Measurements from ENCODE around the gene PCDHGB3.

DNA sequence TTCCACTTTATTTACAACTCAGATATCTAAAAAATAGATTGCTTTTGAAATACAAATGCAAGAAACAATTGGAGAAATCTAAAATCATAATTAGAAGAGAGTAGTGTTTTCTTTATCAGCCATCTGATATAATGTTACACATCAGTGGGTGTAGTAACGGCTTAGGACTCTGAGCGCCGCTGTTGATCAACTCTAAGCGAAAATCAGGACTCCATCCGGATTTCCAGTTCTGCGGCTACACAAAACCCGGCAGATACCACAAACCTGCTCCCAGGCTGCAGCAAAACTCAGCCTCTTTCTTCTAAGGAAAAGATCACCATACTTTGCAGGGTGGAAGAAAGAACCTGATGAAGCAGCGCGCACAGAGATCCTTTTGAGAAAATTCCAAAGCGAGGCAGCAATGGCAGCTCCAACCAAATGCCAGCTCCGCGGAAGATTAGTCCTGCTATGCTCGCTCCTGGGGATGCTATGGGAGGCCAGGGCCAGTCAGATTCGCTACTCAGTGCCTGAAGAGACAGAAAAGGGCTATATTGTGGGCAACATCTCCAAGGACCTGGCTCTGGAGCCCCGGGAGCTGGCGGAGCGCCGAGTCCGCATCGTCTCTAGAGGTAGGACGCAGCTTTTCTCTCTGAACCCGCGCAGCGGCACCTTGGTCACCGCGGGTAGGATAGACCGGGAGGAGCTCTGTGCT, 32.7 kb downstream of the PCDHGB3 start, which contains the start of gene PCDHGA9:
- TF ChIP-seq MAX (CRISPR knock-in tag; IDR thresholded peaks at IDR 0.05) (no peak), ZNF138 (CRISPR knock-in tag; conservative IDR thresholded peaks at IDR 0.05) (no peak), CTCF (IDR thresholded peaks at IDR 0.05) (no peak), NFYB (CRISPR knock-in tag; conservative IDR thresholded peaks at IDR 0.05; ENCODE audit: low read depth) (no peak), SMAD4 (CRISPR knock-in tag; IDR thresholded peaks at IDR 0.05) (no peak), ATF3 (CRISPR knock-in tag; conservative IDR thresholded peaks at IDR 0.05) (no peak), EMX1 (CRISPR knock-in tag; IDR thresholded peaks at IDR 0.05) (no peak), SP1 (CRISPR knock-in tag; conservative IDR thresholded peaks at IDR 0.05) (no peak), FOXP1 (CRISPR knock-in tag; IDR thresholded peaks at IDR 0.05; ENCODE audit: borderline replicate concordance) (no peak), KAT7 (CRISPR knock-in tag; IDR thresholded peaks at IDR 0.05; ENCODE audit: borderline replicate concordance) (no peak), CREB1 (CRISPR knock-in tag; IDR thresholded peaks at IDR 0.05) (no peak)
- TF ChIP-seq, protein P1, sequence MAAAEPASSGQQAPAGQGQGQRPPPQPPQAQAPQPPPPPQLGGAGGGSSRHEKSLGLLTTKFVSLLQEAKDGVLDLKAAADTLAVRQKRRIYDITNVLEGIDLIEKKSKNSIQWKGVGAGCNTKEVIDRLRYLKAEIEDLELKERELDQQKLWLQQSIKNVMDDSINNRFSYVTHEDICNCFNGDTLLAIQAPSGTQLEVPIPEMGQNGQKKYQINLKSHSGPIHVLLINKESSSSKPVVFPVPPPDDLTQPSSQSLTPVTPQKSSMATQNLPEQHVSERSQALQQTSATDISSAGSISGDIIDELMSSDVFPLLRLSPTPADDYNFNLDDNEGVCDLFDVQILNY (CRISPR knock-in tag; IDR thresholded peaks at IDR 0.05) = no peak
- TF ChIP-seq, protein P2, sequence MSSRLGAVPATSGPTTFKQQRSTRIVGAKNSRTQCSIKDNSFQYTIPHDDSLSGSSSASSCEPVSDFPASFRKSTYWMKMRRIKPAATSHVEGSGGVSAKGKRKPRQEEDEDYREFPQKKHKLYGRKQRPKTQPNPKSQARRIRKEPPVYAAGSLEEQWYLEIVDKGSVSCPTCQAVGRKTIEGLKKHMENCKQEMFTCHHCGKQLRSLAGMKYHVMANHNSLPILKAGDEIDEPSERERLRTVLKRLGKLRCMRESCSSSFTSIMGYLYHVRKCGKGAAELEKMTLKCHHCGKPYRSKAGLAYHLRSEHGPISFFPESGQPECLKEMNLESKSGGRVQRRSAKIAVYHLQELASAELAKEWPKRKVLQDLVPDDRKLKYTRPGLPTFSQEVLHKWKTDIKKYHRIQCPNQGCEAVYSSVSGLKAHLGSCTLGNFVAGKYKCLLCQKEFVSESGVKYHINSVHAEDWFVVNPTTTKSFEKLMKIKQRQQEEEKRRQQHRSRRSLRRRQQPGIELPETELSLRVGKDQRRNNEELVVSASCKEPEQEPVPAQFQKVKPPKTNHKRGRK (CRISPR knock-in tag; IDR thresholded peaks at IDR 0.05; ENCODE audit: borderline replicate concordance) = no peak
- TF ChIP-seq, protein P3, sequence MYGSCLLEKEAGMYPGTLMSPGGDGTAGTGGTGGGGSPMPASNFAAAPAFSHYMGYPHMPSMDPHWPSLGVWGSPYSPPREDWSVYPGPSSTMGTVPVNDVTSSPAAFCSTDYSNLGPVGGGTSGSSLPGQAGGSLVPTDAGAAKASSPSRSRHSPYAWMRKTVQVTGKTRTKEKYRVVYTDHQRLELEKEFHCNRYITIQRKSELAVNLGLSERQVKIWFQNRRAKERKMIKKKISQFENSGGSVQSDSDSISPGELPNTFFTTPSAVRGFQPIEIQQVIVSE (CRISPR knock-in tag; IDR thresholded peaks at IDR 0.05; ENCODE audit: borderline replicate concordance) = no peak

All from WTC11 (cell line).